Breast epithelium (tissue), 4 donors: ENCODE data around the gene CYP8B1. TPM values are rescaled to one million over a fixed set of nuclear protein-coding genes. Genes with fewer than 3 reads are reported as not detected.

Experiments used
- DNase-seq, 2 donors: peaks; one replicate each; pipeline ENCODE4 v3.0.0-alpha.2; 2019; ENCODE audit warnings: low spot score in 2 of 2
- H3K27ac ChIP-seq, 2 donors: fragments of 200-600 bp; sonication (generic) in 1 of 2; one replicate each; pipeline ENCODE4 v1.5.1; 2016 to 2019; ENCODE audit warnings: mild to moderate bottlenecking in 1 of 2
- H3K27me3 ChIP-seq, 2 donors: fragments of 200-600 bp; sonication (generic) in 1 of 2; one replicate each; pipeline versions ENCODE4 v1.5.1 to v1.6.0; 2017 to 2019; ENCODE audit warnings: control low read depth in 1 of 2, mild to moderate bottlenecking in 1 of 2
- H3K36me3 ChIP-seq: fragments of 200-600 bp; one replicate; pipeline ENCODE4 v1.5.1; 2019
- H3K4me1 ChIP-seq, 2 donors: fragments of 200-600 bp; sonication (generic); one replicate each; pipeline ENCODE4 v1.5.1; 2016 to 2019; ENCODE audit warnings: control low read depth in 1 of 2
- H3K4me3 ChIP-seq, 3 donors: fragments of 200-600 bp; sonication (generic); 1 replicate in 2 of 3; 2 replicates in 1 of 3; pipeline ENCODE4 v1.5.1; 2016 to 2019; ENCODE audit warnings: mild to moderate bottlenecking in 3 of 3, moderate library complexity in 2 of 3
- H3K9me3 ChIP-seq, 2 donors: fragments of 200-600 bp; sonication (generic) in 1 of 2; one replicate each; pipeline ENCODE4 v1.5.1; 2016 to 2019; ENCODE audit warnings: control low read depth in 1 of 2
- POLR2A ChIP-seq: fragments of 450-650 bp; IDR thresholded peaks from one replicate; pipeline ENCODE4 v1.6.1; 2016; ENCODE audit warnings: antibody characterized with exemption, mild to moderate bottlenecking, moderate library complexity
- POLR2AphosphoS5 ChIP-seq, 3 donors: sonication (generic); formaldehyde crosslinking; IDR thresholded peaks; one replicate each; pipeline ENCODE4 v1.6.1; 2017; ENCODE audit warnings: antibody characterized with exemption in 3 of 3
- intact Hi-C: fragments of 100-400 bp; cut with DNase I; formaldehyde crosslinking; loops from one replicate; pipeline ENCODE4 v1.15.1; 2023; ENCODE audit warnings: low total_unique reads
- total RNA-seq, 3 donors: library from RNA; depleted of rRNA; stranded (reverse); fragments of >200 nt; gene quantifications; one replicate each; pipeline ENCODE4 v1.1.0, GENCODE V29; 2016
- TF ChIP-seq, protein P1 (sequence below), 3 donors: fragments of 450-650 bp; IDR thresholded peaks; one replicate each; pipeline ENCODE4 v1.5.1; 2016 to 2017; ENCODE audit warnings: antibody characterized with exemption in 3 of 3, mild to moderate bottlenecking in 3 of 3, moderate library complexity in 3 of 3

Gene CYP8B1
- total RNA-seq, 3 donors from 2014 or later, result not detected

GRCh38 chr3:42827023-42827422, 48.7 kb downstream of the CYP8B1 start:
- intact Hi-C loops, result no loop called here
- no peak overlapping the region for H3K27ac ChIP-seq

GRCh38 chr3:42826141-42826540, 49.5 kb downstream of the CYP8B1 start:
- intact Hi-C loops, result no loop called here
- no peak for TF ChIP-seq POLR2AphosphoS5 (IDR thresholded peaks at IDR 0.05)
- TF ChIP-seq, protein P1, sequence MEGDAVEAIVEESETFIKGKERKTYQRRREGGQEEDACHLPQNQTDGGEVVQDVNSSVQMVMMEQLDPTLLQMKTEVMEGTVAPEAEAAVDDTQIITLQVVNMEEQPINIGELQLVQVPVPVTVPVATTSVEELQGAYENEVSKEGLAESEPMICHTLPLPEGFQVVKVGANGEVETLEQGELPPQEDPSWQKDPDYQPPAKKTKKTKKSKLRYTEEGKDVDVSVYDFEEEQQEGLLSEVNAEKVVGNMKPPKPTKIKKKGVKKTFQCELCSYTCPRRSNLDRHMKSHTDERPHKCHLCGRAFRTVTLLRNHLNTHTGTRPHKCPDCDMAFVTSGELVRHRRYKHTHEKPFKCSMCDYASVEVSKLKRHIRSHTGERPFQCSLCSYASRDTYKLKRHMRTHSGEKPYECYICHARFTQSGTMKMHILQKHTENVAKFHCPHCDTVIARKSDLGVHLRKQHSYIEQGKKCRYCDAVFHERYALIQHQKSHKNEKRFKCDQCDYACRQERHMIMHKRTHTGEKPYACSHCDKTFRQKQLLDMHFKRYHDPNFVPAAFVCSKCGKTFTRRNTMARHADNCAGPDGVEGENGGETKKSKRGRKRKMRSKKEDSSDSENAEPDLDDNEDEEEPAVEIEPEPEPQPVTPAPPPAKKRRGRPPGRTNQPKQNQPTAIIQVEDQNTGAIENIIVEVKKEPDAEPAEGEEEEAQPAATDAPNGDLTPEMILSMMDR (IDR thresholded peaks at IDR 0.05), result no peak
- no peak for TF ChIP-seq POLR2A
- H3K27ac ChIP-seq, result no peak overlapping the region
- H3K4me3 ChIP-seq, result no peak overlapping the region
- DNase-seq, result no peak
- H3K36me3 ChIP-seq, result no peaks in the 10 kb centered on the region
- H3K4me1 ChIP-seq, result no peaks in the 10 kb centered on the region
- H3K27me3 ChIP-seq, result no peaks in the 10 kb centered on the region
- no peaks in the 10 kb centered on the region for H3K9me3 ChIP-seq

More at GRCh38 chr3:42827023-42827422, 48.7 kb downstream of the CYP8B1 start:
- Histone ChIP-seq H3K4me3 (no peak overlapping the region), H3K4me1 (no peaks in the 10 kb centered on the region), H3K27me3 (no peaks in the 10 kb centered on the region), H3K9me3 (no peaks in the 10 kb centered on the region), H3K36me3 (no peaks in the 10 kb centered on the region)
- no peak for DNase-seq
- TF ChIP-seq POLR2AphosphoS5 (IDR thresholded peaks at IDR 0.05) (no peak), POLR2A (no peak)
- TF ChIP-seq, protein P1 (IDR thresholded peaks at IDR 0.05), result no peak

GRCh38 chr3:42823351-42823750, 52.3 kb downstream of the CYP8B1 start:
- H3K4me1 ChIP-seq, result no peaks in the 10 kb centered on the region
- TF ChIP-seq, protein P1 (IDR thresholded peaks at IDR 0.05), result no peak
- intact Hi-C loops, result no loop called here

DNA sequence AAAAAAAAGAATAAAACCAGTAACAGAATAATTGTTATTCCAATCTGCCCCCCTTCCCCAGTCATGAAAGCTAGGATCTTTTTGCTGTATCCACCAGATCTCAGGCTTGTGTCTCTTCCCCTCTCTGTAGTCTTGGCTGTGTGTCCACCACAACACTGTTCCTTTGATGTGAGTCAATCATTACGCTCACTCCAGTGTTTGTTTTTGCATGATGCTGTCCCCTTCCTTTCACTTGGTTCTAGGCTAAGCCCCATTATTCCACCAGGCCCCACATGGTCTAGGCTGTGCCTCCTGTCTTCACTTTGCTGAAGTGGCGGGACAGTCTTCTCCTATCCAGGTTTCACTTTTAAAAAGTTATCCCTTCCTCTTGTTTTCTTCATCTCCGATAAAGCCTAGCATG, 52.9 kb downstream of the CYP8B1 start:
- intact Hi-C loops, result no loop called here
- TF ChIP-seq, protein P1 (IDR thresholded peaks at IDR 0.05), result no peak
- TF ChIP-seq POLR2A, result no peak
- peak overlapping the region; percentile 22 to 35 for H3K27ac ChIP-seq

More at GRCh38 chr3:42823351-42823750, 52.3 kb downstream of the CYP8B1 start:
- peak overlapping the region; percentile 22 to 35 for H3K27ac ChIP-seq
- no peak overlapping the region for H3K4me3 ChIP-seq
- no peaks in the 10 kb centered on the region for H3K9me3 ChIP-seq
- H3K36me3 ChIP-seq, result no peaks in the 10 kb centered on the region
- DNase-seq, result no peak
- no peaks in the 10 kb centered on the region for H3K27me3 ChIP-seq

More for the DNA sequence above, 52.9 kb downstream of the CYP8B1 start:
- H3K36me3 ChIP-seq, result no peaks in the 10 kb centered on the region
- no peaks in the 10 kb centered on the region for H3K4me1 ChIP-seq
- H3K4me3 ChIP-seq, result no peak overlapping the region
- H3K9me3 ChIP-seq, result no peaks in the 10 kb centered on the region
- no peak for DNase-seq
- H3K27me3 ChIP-seq, result no peaks in the 10 kb centered on the region

Other genes with a start within 250 kb of the CYP8B1 start
- gene ZBTB47, start 222.2 kb downstream of the CYP8B1 start, total RNA-seq, result 10 to 100 TPM; 18.0 to 61.8 (median 45.2) TPM
- not detected for gene KLHL40, start 190.3 kb downstream of the CYP8B1 start, total RNA-seq
- 1 to 10 TPM in 1 of 3 donors, under 1 TPM in 1, not detected in 1; 0.32 to 1.6 TPM for gene HHATL, start 173.1 kb downstream of the CYP8B1 start, total RNA-seq
- gene CCDC13, start 102.6 kb downstream of the CYP8B1 start, total RNA-seq, result 1 to 10 TPM; 2.3 to 2.9 (median 2.9) TPM
- 100 to 1,000 TPM; 131 to 185 (median 148) TPM for gene HIGD1A, start 71.4 kb downstream of the CYP8B1 start, total RNA-seq
- 10 to 100 TPM in 1 of 3 donors, 1 to 10 TPM in 2; 1.8 to 15.8 (median 6.9) TPM for gene ACKR2, start 66.4 kb downstream of the CYP8B1 start, total RNA-seq
- gene ZNF662, start 30.3 kb upstream of the CYP8B1 start, total RNA-seq, result 10 to 100 TPM in 2 of 3 donors, 1 to 10 TPM in 1; 8.2 to 17.4 (median 13.8) TPM
- gene GASK1A, start 103.4 kb upstream of the CYP8B1 start, total RNA-seq, result 10 to 100 TPM; 10.1 to 22.6 (median 20.5) TPM
- 10 to 100 TPM; 14.6 to 19.0 (median 18.4) TPM for gene POMGNT2, start 230.2 kb upstream of the CYP8B1 start, total RNA-seq